Liver (tissue), 9 donors: ENCODE results near the gene RFWD3. TPM values are rescaled to one million over a fixed set of nuclear protein-coding genes. Genes with fewer than 3 reads are reported as not detected.

Experiments
- DNase-seq: peaks from one replicate; pipeline ENCODE4 v3.0.0-alpha.2; 2017; ENCODE audit warnings: low spot score
- H3K27ac ChIP-seq, 2 donors: one replicate each; pipeline ENCODE4 v1.7.0; 2013; ENCODE audit warnings: inconsistent platforms in 2 of 2, low read length in 2 of 2, control low read depth in 1 of 2, low read depth in 1 of 2, mild to moderate bottlenecking in 1 of 2
- H3K27me3 ChIP-seq, 4 donors: one replicate each; pipeline versions ENCODE4 v1.6.1 to v1.7.0; 2013; ENCODE audit warnings: low read length in 3 of 4, inconsistent platforms in 1 of 4, mild to moderate bottlenecking in 1 of 4, moderate library complexity in 1 of 4; ENCODE audit not compliant: control insufficient read depth in 4 of 4, insufficient read depth in 4 of 4
- H3K36me3 ChIP-seq, 4 donors: one replicate each; pipeline versions ENCODE4 v1.6.1 to v1.7.0; 2013; ENCODE audit warnings: low read length in 3 of 4, mild to moderate bottlenecking in 3 of 4, low read depth in 1 of 4, moderate library complexity in 1 of 4; ENCODE audit not compliant: control insufficient read depth in 4 of 4, insufficient read depth in 3 of 4
- H3K4me1 ChIP-seq, 4 donors: one replicate each; pipeline versions ENCODE4 v1.6.1 to v1.7.0; 2013; ENCODE audit warnings: low read length in 3 of 4, mild to moderate bottlenecking in 3 of 4, moderate library complexity in 1 of 4; ENCODE audit not compliant: control insufficient read depth in 4 of 4, insufficient read depth in 4 of 4
- H3K4me3 ChIP-seq, 3 donors: one replicate each; pipeline versions ENCODE4 v1.6.1 to v1.7.0; 2013; ENCODE audit warnings: low read length in 3 of 3, control low read depth in 1 of 3, low read depth in 1 of 3, mild to moderate bottlenecking in 1 of 3
- H3K9ac ChIP-seq, 2 donors: one replicate each; pipeline ENCODE4 v1.7.0; 2013; ENCODE audit warnings: low read length in 2 of 2, mild to moderate bottlenecking in 2 of 2, moderate library complexity in 2 of 2, control low read depth in 1 of 2, low read depth in 1 of 2
- H3K9me3 ChIP-seq, 4 donors: one replicate each; pipeline versions ENCODE4 v1.6.1 to v1.7.0; 2013; ENCODE audit warnings: low read length in 3 of 4; ENCODE audit not compliant: control insufficient read depth in 4 of 4
- EGR1 ChIP-seq, 2 donors: IDR thresholded peaks; 2 replicates each; pipeline ENCODE4 v1.6.1; 2016 to 2018; ENCODE audit warnings: antibody characterized with exemption in 2 of 2, low read depth in 2 of 2
- FOXA1 ChIP-seq: IDR thresholded peaks from 2 replicates; pipeline ENCODE4 v1.6.1; 2016; ENCODE audit warnings: antibody characterized with exemption
- FOXA2 ChIP-seq: IDR thresholded peaks from 2 replicates; pipeline ENCODE4 v1.6.1; 2016; ENCODE audit warnings: antibody characterized with exemption
- GABPA ChIP-seq, 2 donors: IDR thresholded peaks in 1 of 2; conservative IDR thresholded peaks in 1 of 2; 2 replicates each; pipeline ENCODE4 v1.6.1; 2016; ENCODE audit warnings: antibody characterized with exemption in 2 of 2, mild to moderate bottlenecking in 1 of 2, moderate library complexity in 1 of 2
- HNF4A ChIP-seq, 2 donors: conservative IDR thresholded peaks; 2 replicates each; pipeline ENCODE4 v1.6.1; 2016; ENCODE audit warnings: antibody characterized with exemption in 2 of 2, mild to moderate bottlenecking in 2 of 2
- HNF4G ChIP-seq: IDR thresholded peaks from 2 replicates; pipeline ENCODE4 v1.6.1; 2016; ENCODE audit warnings: antibody characterized with exemption
- JUND ChIP-seq, 2 donors: IDR thresholded peaks; 2 replicates each; pipeline ENCODE4 v1.6.1; 2016; ENCODE audit warnings: antibody characterized with exemption in 2 of 2
- NR2F2 ChIP-seq: IDR thresholded peaks from 2 replicates; pipeline ENCODE4 v1.6.1; 2016; ENCODE audit warnings: antibody characterized with exemption
- RAD21 ChIP-seq, 2 donors: IDR thresholded peaks; 2 replicates each; pipeline ENCODE4 v1.6.1; 2016; ENCODE audit warnings: antibody characterized with exemption in 2 of 2, mild to moderate bottlenecking in 2 of 2
- RXRA ChIP-seq, 2 donors: IDR thresholded peaks; 2 replicates each; pipeline ENCODE4 v1.6.1; 2017 to 2018; ENCODE audit warnings: antibody characterized with exemption in 2 of 2, mild to moderate bottlenecking in 1 of 2
- SP1 ChIP-seq: IDR thresholded peaks from 2 replicates; pipeline ENCODE4 v1.6.1; 2018; ENCODE audit warnings: antibody characterized with exemption, mild to moderate bottlenecking
- TAF1 ChIP-seq: conservative IDR thresholded peaks from 2 replicates; pipeline ENCODE4 v1.6.1; 2016; ENCODE audit warnings: antibody characterized with exemption, mild to moderate bottlenecking
- YY1 ChIP-seq: IDR thresholded peaks from 2 replicates; pipeline ENCODE4 v1.6.1; 2016; ENCODE audit warnings: antibody characterized with exemption, mild to moderate bottlenecking
- WGBS: extraction: QIAGEN DNeasy Blood & Tissue Kit; methylation state at CpG from one replicate; pipeline ENCODE4 v1.1.7; 2013; 5-methylcytosine and 5-hydroxymethylcytosine counted together
- polyA plus RNA-seq, 2 donors: library from polyadenylated mRNA; stranded (reverse) in 1 of 2; unstranded in 1 of 2; fragments of 200-250 nt in 1 of 2; fragments of >200 nt in 1 of 2; fragmentation: Nextera tagmentation in 1 of 2; extraction: Ambion mirVana in 1 of 2; gene quantifications; one replicate each; pipeline versions ENCODE4 v1.2.1 to v1.2.3, GENCODE V29; 2013 to 2015
- total RNA-seq, 2 donors: library from RNA; depleted of rRNA; stranded (reverse); fragments of >200 nt; gene quantifications; one replicate each; pipeline ENCODE4 v1.2.3, GENCODE V29; 2014
- TF ChIP-seq, protein P1 (sequence below): fragments of 150-350 bp; IDR thresholded peaks from 2 replicates; pipeline ENCODE4 v1.5.1; 2017; ENCODE audit warnings: improper control_type of control experiment, low read depth, low read length; ENCODE audit not compliant: missing input control
- TF ChIP-seq, protein P2 (sequence below): IDR thresholded peaks from 2 replicates; pipeline ENCODE4 v1.6.1; 2016; ENCODE audit warnings: antibody characterized with exemption
- TF ChIP-seq, protein P3 (sequence below): IDR thresholded peaks from 2 replicates; pipeline ENCODE4 v1.6.1; 2016; ENCODE audit warnings: antibody characterized with exemption, mild to moderate bottlenecking
- TF ChIP-seq, protein P4 (sequence below): IDR thresholded peaks from 2 replicates; pipeline ENCODE4 v1.6.1; 2016; ENCODE audit warnings: antibody characterized with exemption
- TF ChIP-seq, protein P5 (sequence below): IDR thresholded peaks from 2 replicates; pipeline ENCODE4 v1.6.1; 2016; ENCODE audit warnings: antibody characterized with exemption
- donor health status: healthy.
- donor health status: healthy.
- donor health status: healthy.
- donor health status: healthy.
- donor health status: healthy.

RFWD3 gene
- total and polyA plus RNA-seq, 4 donors = 2.4 to 21.8 (median 9.0) TPM

DNA sequence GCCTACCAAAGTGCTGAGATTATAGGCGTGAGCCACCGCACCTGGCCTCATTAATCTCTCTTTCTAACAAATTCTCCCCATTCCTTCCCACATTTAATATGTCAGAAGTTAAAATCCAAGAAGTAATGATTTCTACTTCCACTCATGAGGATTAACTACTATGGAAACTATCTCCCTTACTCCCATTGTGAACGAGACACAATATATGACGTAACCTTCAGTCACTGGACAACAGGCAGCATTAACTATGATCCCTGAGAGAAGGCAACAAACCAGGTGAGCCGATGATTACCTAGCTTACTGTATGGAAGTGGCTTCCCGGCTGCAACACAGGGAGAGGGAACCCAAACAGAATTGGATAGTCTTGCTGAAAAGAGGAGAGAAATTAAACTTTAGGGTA lies 79.7 kb downstream of the RFWD3 start:
- H3K4me3 ChIP-seq = no peak overlapping the region
- no peak overlapping the region for H3K27ac ChIP-seq
- no peak for DNase-seq
- H3K9me3 ChIP-seq = no peaks in the 10 kb centered on the region
- TF ChIP-seq RAD21 (IDR thresholded peaks at IDR 0.05) (no peak), HNF4G (no peak), YY1 (no peak), FOXA1 (no peak), HNF4A (conservative IDR thresholded peaks at IDR 0.05) (no peak), GABPA (IDR thresholded peaks at IDR 0.05 in 1 of 2, conservative IDR thresholded peaks at IDR 0.05 in 1 of 2) (no peak), TAF1 (no peak), FOXA2 (no peak), NR2F2 (no peak)
- TF ChIP-seq, protein P1, sequence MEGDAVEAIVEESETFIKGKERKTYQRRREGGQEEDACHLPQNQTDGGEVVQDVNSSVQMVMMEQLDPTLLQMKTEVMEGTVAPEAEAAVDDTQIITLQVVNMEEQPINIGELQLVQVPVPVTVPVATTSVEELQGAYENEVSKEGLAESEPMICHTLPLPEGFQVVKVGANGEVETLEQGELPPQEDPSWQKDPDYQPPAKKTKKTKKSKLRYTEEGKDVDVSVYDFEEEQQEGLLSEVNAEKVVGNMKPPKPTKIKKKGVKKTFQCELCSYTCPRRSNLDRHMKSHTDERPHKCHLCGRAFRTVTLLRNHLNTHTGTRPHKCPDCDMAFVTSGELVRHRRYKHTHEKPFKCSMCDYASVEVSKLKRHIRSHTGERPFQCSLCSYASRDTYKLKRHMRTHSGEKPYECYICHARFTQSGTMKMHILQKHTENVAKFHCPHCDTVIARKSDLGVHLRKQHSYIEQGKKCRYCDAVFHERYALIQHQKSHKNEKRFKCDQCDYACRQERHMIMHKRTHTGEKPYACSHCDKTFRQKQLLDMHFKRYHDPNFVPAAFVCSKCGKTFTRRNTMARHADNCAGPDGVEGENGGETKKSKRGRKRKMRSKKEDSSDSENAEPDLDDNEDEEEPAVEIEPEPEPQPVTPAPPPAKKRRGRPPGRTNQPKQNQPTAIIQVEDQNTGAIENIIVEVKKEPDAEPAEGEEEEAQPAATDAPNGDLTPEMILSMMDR = no peak
- TF ChIP-seq, protein P2, sequence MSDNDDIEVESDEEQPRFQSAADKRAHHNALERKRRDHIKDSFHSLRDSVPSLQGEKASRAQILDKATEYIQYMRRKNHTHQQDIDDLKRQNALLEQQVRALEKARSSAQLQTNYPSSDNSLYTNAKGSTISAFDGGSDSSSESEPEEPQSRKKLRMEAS = no peak
- TF ChIP-seq, protein P3, sequence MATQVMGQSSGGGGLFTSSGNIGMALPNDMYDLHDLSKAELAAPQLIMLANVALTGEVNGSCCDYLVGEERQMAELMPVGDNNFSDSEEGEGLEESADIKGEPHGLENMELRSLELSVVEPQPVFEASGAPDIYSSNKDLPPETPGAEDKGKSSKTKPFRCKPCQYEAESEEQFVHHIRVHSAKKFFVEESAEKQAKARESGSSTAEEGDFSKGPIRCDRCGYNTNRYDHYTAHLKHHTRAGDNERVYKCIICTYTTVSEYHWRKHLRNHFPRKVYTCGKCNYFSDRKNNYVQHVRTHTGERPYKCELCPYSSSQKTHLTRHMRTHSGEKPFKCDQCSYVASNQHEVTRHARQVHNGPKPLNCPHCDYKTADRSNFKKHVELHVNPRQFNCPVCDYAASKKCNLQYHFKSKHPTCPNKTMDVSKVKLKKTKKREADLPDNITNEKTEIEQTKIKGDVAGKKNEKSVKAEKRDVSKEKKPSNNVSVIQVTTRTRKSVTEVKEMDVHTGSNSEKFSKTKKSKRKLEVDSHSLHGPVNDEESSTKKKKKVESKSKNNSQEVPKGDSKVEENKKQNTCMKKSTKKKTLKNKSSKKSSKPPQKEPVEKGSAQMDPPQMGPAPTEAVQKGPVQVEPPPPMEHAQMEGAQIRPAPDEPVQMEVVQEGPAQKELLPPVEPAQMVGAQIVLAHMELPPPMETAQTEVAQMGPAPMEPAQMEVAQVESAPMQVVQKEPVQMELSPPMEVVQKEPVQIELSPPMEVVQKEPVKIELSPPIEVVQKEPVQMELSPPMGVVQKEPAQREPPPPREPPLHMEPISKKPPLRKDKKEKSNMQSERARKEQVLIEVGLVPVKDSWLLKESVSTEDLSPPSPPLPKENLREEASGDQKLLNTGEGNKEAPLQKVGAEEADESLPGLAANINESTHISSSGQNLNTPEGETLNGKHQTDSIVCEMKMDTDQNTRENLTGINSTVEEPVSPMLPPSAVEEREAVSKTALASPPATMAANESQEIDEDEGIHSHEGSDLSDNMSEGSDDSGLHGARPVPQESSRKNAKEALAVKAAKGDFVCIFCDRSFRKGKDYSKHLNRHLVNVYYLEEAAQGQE = no peak
- TF ChIP-seq, protein P4, sequence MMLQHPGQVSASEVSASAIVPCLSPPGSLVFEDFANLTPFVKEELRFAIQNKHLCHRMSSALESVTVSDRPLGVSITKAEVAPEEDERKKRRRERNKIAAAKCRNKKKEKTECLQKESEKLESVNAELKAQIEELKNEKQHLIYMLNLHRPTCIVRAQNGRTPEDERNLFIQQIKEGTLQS = no peak
- TF ChIP-seq, protein P5, sequence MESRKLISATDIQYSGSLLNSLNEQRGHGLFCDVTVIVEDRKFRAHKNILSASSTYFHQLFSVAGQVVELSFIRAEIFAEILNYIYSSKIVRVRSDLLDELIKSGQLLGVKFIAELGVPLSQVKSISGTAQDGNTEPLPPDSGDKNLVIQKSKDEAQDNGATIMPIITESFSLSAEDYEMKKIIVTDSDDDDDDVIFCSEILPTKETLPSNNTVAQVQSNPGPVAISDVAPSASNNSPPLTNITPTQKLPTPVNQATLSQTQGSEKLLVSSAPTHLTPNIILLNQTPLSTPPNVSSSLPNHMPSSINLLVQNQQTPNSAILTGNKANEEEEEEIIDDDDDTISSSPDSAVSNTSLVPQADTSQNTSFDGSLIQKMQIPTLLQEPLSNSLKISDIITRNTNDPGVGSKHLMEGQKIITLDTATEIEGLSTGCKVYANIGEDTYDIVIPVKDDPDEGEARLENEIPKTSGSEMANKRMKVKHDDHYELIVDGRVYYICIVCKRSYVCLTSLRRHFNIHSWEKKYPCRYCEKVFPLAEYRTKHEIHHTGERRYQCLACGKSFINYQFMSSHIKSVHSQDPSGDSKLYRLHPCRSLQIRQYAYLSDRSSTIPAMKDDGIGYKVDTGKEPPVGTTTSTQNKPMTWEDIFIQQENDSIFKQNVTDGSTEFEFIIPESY = no peak
- no peak overlapping the region for H3K9ac ChIP-seq
- peaks cover 0 to 5% (median 2%) of the 10 kb centered on the region in 4 donors for H3K4me1 ChIP-seq
- H3K36me3 ChIP-seq = no peaks in the 10 kb centered on the region
- WGBS = 78% methylated on average over 6 of the region's 6 CpGs
- H3K27me3 ChIP-seq = no peaks in the 10 kb centered on the region

DNA sequence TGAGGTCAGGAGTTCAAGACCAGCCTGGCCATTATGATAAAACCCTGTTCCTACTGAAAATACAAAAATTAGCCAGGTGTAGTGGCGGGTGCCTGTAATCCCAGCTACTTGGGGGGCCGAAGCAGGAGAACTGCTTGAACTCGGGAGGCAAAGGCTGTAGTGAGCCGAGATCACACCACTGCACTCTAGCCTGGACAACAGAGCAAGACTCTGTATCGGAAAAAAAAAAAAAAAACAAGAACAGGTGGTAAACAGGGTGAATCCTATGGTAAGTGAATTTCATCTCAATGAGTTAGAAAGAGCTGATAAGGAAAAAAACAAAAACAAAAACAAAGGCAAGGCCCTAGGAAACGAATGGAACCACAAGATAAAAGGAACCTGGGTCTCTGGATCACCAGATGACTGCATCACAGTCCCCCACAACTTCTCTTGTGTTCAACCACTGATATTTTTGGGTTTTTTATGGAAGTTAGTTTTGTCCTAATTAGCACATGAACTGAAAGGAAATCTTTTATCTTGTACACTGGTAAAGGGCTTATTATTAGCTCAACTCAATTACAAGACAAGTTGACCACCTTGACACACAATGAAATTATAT lies 80.7 kb downstream of the RFWD3 start:
- Histone ChIP-seq H3K27me3 (no peaks in the 10 kb centered on the region), H3K4me1 (peaks cover 0 to 5% (median 0%) of the 10 kb centered on the region in 4 donors), H3K9ac (no peak overlapping the region), H3K27ac (no peak overlapping the region), H3K9me3 (no peaks in the 10 kb centered on the region), H3K36me3 (no peaks in the 10 kb centered on the region), H3K4me3 (no peak overlapping the region)
- DNase-seq = no peak
- 95% methylated on average over 6 of the region's 6 CpGs for WGBS
- TF ChIP-seq FOXA2 (no peak), HNF4G (no peak), RXRA (IDR thresholded peaks at IDR 0.05) (no peak), GABPA (IDR thresholded peaks at IDR 0.05 in 1 of 2, conservative IDR thresholded peaks at IDR 0.05 in 1 of 2) (no peak), JUND (IDR thresholded peaks at IDR 0.05) (no peak), EGR1 (IDR thresholded peaks at IDR 0.05; ENCODE audit: low read depth in 2 of 2) (no peak), SP1 (no peak)
- TF ChIP-seq, protein P1 = no peak
